OCI-LY7 (cell line): ENCODE measurements around the gene RAB30.

Experiments used
- EZH2phosphoT487 ChIP-seq: fragments of 200-600 bp; sonication (generic); IDR thresholded peaks from 2 replicates; pipeline ENCODE4 v1.6.1; 2018; ENCODE audit warnings: low read depth, borderline replicate concordance, mild to moderate bottlenecking, mixed run types, antibody characterized with exemption, low read length, moderate library complexity, mixed read lengths
- TF ChIP-seq, protein P1 (sequence below): fragments of 200-600 bp; sonication (generic); conservative IDR thresholded peaks from 2 replicates; pipeline ENCODE4 v1.5.1; 2014; ENCODE audit warnings: mild to moderate bottlenecking, antibody characterized with exemption, low read length, moderate library complexity, mixed read lengths

DNA sequence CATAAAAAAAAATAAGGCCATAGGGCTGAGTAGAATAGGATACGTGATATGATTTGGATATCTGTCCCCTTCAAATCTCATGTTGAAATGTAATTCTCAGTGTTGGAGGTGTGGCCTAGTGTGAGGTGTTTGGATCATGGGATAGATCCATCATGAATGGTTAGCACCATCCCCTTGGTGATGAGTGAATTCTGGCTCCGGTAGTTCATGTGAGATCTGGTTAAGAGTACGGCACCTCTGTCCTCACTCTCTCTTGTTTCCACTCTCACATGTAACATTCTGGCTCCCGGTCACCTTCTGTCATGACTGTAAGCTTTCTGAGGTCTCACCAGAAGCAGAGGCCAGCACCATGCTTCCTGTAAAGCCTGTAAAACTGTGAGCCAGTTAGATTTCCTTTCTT is 45.5 kb downstream of the RAB30 start:
- TF ChIP-seq, protein P1, sequence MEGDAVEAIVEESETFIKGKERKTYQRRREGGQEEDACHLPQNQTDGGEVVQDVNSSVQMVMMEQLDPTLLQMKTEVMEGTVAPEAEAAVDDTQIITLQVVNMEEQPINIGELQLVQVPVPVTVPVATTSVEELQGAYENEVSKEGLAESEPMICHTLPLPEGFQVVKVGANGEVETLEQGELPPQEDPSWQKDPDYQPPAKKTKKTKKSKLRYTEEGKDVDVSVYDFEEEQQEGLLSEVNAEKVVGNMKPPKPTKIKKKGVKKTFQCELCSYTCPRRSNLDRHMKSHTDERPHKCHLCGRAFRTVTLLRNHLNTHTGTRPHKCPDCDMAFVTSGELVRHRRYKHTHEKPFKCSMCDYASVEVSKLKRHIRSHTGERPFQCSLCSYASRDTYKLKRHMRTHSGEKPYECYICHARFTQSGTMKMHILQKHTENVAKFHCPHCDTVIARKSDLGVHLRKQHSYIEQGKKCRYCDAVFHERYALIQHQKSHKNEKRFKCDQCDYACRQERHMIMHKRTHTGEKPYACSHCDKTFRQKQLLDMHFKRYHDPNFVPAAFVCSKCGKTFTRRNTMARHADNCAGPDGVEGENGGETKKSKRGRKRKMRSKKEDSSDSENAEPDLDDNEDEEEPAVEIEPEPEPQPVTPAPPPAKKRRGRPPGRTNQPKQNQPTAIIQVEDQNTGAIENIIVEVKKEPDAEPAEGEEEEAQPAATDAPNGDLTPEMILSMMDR: no peak
- TF ChIP-seq EZH2phosphoT487: no peak
